ENCODE measurements around the gene LGR6.

LGR6 gene

GRCh38 chr1:202365092-202365815 is 171.7 kb downstream of the LGR6 start:
- in situ Hi-C loops (cut with HindIII; ENCODE audit: low sequenced_read_pairs) = loop anchor here (10.0 kb wide), 1 partner anchor 80 kb away; no protein-coding TSS in a partner anchor

GRCh38 chr1:202367271-202367670 is 173.7 kb downstream of the LGR6 start:
- in situ Hi-C loops (cut with HindIII; ENCODE audit: low sequenced_read_pairs) = loop anchor here (10.0 kb wide), 1 partner anchor 78 kb away; no protein-coding TSS in a partner anchor
- no peak overlapping the region for H3K4me3 ChIP-seq (ENCODE audit: low read depth, low read length)
- TF ChIP-seq CTCF (IDR thresholded peaks at IDR 0.05; ENCODE audit: low read depth, low read length, missing control alignments) = no peak
- DNase-seq (ENCODE audit: low read depth) = no peak

More at GRCh38 chr1:202365092-202365815, 171.7 kb downstream of the LGR6 start:
- no peak for TF ChIP-seq CTCF (IDR thresholded peaks at IDR 0.05; ENCODE audit: low read depth, low read length, missing control alignments)
- no peak overlapping the region for H3K4me3 ChIP-seq (ENCODE audit: low read depth, low read length)
- peak; percentile 51 for DNase-seq (ENCODE audit: low read depth)
